Endothelial cell of umbilical vein (primary cell): ENCODE measurements around the gene KIF27.
"Not testable (repeated sequence)": the region's sequence is repeated elsewhere in the genome, so short reads cannot be mapped to it uniquely, and the experiment has no call there.

ENCODE experiments used
- POLR2A ChIP-seq: IDR thresholded peaks from 2 replicates; pipeline ENCODE4 v1.6.1; 2012; ENCODE audit warnings: low read depth, mild to moderate bottlenecking, control low read depth, low read length
- TF ChIP-seq, protein P1 (sequence below), 2 donors: IDR thresholded peaks; 1 replicate in 1 of 2; 2 replicates in 1 of 2; pipeline ENCODE4 v1.5.1; 2011; ENCODE audit warnings: low read length in 2 of 2, mild to moderate bottlenecking in 2 of 2, moderate library complexity in 2 of 2, control low read depth in 1 of 2, inconsistent platforms in 1 of 2, low read depth in 1 of 2; ENCODE audit not compliant: insufficient read depth in 1 of 2; ENCODE audit errors: extremely low read depth in 1 of 2

DNA sequence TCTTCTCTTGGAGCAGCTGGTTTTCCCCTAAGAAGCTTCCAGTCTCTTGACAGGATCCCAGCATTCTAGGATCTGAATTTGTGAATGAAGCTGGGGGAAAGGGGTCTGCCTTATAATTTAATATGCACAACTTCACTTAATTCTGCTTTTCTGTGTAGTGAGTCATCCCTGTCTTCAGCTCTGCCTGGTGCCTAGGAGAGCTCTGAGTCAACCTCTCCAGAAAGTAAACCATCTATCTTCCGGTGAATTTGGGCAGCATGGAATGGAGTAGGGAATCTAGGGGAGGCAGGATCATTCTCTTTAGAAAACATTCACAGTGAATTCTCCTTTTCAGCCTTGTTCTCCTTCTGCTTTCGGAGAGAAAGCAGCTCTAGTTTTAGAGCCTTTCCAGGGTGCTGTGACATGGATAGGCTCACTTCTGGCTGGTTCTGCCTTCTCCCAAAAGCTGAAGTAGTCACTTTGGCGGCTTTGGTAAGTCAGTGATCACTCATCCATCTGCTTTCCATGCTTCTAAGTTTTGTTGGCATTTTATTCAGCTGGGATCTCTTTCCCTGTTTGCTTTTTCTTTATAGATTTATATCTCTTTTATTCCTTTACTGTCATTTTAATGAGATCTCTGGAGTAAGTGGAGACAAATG is 96.1 kb downstream of the KIF27 start:
- TF ChIP-seq, protein P1, sequence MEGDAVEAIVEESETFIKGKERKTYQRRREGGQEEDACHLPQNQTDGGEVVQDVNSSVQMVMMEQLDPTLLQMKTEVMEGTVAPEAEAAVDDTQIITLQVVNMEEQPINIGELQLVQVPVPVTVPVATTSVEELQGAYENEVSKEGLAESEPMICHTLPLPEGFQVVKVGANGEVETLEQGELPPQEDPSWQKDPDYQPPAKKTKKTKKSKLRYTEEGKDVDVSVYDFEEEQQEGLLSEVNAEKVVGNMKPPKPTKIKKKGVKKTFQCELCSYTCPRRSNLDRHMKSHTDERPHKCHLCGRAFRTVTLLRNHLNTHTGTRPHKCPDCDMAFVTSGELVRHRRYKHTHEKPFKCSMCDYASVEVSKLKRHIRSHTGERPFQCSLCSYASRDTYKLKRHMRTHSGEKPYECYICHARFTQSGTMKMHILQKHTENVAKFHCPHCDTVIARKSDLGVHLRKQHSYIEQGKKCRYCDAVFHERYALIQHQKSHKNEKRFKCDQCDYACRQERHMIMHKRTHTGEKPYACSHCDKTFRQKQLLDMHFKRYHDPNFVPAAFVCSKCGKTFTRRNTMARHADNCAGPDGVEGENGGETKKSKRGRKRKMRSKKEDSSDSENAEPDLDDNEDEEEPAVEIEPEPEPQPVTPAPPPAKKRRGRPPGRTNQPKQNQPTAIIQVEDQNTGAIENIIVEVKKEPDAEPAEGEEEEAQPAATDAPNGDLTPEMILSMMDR (IDR thresholded peaks at IDR 0.05; ENCODE audit: extremely low read depth in 1 of 2, insufficient read depth in 1 of 2, low read depth in 1 of 2, low read length in 2 of 2), result not testable (repeated sequence)
- TF ChIP-seq POLR2A, result not testable (repeated sequence)
